ENCODE results near the gene GRM7.

Gene GRM7

DNA sequence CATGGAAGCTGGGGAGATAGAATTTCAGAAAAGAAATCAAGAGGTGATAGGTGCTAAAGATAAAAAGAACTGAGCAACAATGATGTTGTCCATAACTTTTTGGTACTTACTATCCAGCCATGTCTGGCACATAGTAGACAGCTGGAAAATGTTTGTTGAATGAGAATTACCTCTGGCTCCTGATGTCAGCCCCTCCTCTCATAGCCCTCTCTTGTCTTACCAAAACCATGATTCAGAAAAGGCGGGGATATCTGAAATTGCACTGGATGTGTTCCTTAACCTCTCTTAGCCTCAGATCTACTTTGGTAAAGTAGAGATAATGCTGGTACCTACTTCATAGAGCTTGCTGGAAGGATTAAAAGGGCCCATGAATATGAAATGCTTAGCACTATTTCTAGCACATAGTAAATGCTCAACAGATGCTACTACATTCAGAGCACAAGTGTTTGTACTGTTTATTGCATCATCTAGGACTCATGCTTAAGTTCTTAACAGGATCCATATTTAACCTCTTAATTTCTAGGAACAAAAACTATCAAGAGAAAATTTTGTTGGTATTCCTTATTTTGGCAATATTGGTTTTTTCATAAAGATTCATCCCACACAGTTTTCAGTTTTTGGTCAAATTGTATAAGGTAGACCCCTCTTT lies 859.9 kb downstream of the GRM7 start:
- DNase-seq (ENCODE audit: low read depth in 2 of 2) = no peak

DNA sequence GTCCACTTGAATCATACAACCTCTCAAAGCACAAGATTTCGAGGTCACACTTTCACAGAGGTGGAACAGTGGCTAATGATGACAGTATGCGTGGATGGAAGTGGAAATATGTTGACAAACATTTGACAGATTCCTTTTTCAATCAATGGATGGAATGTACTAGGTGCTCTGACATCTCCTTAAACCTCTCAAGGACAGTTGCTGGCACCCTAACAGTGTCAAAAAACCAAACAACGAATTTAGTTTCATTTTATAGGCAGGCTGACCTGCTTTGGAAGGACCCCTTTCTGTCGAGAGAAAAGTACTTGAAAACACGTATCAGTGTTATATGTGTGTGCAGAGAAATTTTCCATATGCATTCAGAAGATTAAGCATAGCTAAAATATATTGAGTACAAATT lies 861.0 kb downstream of the GRM7 start:
- no peak for DNase-seq (ENCODE audit: low read depth in 2 of 2)

DNA sequence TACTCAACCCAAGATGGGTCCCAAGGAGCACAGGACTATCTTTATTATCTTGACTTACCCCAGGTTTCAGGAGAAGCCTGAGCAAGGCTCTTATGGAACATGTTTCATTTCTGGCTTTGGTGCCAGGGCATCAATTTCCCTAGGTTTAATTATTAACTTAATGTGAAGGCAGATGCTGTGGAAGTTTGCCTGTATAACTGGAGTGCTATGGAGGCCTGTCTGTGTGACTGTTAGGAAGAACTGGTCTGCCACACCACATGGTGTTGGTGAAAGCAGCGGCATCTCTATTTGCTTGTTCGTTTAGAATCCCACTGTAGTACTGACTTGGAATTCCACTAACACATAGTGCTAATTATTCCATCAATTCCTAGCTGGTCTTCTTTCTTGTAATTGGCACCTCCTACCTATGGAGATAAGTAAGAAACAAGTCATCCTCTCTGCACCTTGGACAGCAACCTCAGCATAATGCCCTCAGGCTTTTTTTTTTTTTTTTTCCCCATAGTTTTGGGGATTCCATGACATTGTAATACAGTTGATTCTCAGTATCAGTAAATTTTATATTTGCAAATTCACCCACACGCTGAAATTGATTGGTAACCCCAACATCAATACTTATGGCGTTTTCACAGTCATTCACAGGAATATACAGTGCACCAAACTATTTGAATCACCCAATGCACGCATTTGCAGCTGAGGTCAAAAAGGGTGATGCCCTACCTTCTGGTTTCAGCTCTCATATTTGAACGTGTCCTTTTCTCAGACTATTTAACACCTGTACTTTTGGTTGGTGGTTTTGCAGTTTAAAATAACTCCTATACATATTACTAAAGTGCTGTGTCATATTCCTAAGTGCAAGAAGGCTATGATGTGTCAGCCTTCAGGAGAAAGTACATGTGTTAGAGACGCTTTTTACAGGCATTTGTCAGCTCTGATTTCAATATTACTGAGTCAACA lies 867.9 kb downstream of the GRM7 start:
- DNase-seq (ENCODE audit: low read depth in 2 of 2) = no peak

DNA sequence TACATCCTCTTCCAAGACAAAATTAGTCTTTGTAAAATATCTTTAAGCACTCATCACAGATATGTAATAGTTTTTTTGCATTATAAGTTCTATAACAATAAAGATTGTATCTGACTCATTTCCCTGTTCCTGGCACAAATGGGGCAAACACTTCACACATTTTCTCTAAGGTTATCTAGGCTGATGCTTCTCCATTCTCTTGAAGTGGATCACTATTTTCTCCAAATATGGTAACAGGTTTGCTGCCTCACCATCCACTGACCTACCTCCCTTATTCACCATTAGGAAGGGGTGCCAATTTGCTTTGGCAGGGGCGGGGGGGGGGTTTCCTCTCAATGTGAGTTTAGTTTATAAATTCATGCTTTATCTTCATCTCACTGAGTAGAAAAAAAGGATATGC lies 873.0 kb downstream of the GRM7 start:
- DNase-seq (ENCODE audit: low read depth in 2 of 2) = no peak

DNA sequence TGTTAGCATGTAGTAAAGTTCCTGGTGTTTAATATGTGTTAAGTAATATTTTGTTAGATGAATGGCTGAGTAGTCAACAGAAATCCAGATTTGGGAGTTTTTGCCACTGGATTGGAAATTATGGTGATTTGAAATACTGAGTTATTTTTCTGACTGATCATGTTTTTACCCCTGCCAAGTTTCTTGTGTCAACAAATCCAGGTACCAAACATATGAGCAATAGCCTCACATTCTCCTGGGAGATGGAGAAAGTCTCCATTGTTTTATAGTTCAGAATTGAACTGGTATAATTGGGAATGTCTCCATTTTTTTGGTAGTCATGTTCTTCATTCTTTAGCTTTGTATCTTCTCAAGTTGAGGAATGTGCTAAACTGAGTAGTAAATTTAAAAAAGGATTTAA lies 873.5 kb downstream of the GRM7 start:
- DNase-seq (ENCODE audit: low read depth in 2 of 2) = no peak

DNA sequence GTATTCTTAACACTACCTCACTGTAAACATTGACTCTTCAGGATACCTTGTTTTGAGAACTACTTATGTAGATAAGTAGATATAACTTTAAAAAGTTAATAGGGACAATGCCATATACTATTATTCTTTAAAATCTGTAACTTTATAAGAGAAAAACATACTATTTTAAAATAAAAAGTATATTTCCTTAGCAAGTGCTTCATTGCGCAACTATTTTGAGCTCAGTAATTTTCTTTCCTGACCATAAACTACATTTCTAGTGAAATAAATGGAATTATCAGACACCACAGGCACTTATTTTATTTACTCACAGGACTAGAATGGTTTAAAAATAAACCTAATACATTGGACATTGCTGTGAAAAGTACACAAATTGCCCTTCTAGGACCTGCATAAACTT lies 876.3 kb downstream of the GRM7 start:
- no peak for DNase-seq (ENCODE audit: low read depth in 2 of 2)

DNA sequence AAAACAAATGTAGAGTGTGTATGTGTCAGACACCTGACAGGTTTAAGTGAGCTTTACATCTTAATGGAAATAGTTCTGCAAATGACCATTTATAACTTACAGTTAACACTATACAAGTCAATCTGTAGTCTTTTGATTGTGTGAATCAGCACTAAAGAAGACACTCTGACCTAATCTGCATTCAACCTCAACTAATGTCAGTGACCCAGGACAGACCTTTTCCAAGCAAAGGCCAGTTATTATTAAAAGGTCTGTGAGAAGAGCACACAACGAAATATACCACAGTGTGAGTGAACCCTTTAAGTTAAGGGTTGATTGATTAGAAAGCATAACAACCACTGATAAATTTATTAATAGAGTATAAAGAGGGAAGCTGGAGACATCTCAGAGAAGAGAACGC lies 878.8 kb downstream of the GRM7 start:
- no peak for DNase-seq (ENCODE audit: low read depth in 2 of 2)

DNA sequence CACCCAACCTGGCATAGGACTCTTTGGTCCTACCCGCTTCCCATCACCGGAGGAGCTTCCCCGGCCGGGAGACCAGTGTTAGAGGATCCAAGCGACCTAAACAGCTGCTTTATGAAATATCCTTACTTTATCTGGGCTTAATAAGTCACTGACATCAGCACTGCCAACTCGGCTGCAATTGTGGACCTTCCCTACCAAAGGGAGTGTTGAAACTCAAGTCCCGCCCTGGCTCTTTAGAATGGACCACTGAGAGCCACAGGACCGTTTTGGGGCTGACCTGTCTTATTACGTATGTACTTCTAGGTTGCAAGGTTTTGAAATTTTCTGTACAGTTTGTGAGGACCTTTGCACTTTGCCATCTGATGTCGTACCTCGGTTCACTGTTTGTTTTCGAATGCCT lies 879.5 kb downstream of the GRM7 start:
- DNase-seq (ENCODE audit: low read depth in 2 of 2) = no peak

DNA sequence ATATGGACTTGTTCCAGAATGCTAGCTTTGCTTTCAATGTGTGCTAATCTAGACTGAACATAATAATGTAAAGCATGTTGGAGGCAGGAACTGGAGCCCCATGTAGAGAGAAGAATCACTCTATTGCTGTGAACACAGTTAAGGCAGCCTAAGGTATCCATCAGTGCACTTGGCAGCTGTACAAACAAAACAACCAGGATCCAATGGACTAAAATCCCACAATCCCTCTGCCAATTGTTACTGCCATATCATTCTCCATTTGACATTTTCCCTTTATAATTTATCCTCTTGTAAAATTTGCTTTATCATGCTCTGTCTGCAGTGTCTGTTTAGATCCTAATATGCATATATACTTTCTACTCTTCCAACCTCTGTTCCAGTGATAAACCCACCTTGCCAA lies 883.9 kb downstream of the GRM7 start:
- DNase-seq (ENCODE audit: low read depth in 2 of 2) = no peak

DNA sequence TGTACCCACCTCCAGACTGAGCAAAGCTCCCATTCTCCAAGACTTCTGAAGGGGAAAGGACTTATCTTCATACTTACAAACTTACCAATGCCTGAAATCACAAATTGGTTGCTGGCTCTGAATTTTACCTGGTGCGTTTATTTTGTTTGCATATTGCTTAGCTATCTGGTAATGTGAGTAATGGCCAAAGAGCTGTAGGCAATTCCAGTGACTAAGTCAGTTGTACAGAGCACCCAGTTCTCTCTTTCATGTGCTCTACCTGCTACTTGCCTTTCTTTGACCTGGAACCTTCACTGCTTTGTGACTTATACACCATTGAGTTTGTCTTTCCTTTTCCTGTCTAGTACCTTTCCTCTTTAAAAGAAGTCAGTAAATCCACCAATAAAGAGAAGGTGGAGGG lies 884.8 kb downstream of the GRM7 start:
- no peak for DNase-seq (ENCODE audit: low read depth in 2 of 2)

DNA sequence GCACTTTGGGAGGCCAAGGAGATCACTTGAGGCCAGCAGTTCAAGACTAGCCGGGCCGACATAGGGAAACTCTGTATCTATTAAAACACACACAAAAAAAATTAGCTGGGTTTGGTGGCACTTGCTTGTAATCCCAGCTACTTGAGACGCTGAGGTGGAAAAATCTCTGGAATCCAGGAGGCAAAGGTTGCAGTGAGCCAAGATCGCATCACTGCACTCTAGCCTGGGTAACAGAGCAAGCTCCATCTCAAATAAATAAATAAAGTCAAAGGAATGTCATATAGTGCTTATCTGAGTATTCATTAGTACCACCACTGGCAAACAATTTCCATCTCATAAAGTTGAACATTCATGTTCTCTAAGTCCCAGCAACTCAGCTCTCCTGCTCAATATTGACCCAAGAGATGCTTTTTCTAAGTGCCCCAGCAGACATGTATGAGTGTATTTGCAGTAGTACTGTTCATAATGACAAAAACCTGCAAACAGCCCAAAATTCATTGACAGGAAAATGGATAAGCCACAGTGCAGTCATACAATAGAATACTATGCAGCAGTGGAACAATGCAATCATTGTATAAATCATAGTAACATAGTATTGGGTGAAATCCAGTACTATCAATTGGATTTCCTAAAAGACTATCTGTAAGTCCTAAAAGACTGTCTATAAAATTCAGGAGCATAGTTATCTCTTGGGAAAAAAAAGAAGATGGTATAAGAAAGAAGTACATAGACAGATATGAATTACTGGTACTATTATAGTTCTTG lies 889.2 kb downstream of the GRM7 start:
- no peak for DNase-seq (ENCODE audit: low read depth in 2 of 2)

DNA sequence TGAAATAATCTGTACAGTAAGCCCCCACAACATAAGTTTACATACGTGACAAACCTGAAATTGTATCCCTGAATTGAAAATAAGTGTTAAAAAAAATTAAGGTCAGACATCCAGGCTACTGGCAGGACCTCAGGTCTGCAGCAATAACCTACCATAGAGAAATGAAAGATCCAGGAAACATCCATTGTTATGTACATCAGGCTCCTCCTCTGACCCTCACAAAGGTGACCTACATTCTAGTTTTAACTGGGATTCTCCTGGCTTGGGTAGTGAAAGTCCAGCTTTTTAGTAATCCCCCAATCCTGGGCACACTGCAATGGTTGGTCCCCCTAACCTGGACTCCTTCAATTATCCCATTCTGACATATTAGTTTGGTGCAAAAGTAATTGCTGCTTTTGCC lies 891.1 kb downstream of the GRM7 start:
- no peak for DNase-seq (ENCODE audit: low read depth in 2 of 2)

DNA sequence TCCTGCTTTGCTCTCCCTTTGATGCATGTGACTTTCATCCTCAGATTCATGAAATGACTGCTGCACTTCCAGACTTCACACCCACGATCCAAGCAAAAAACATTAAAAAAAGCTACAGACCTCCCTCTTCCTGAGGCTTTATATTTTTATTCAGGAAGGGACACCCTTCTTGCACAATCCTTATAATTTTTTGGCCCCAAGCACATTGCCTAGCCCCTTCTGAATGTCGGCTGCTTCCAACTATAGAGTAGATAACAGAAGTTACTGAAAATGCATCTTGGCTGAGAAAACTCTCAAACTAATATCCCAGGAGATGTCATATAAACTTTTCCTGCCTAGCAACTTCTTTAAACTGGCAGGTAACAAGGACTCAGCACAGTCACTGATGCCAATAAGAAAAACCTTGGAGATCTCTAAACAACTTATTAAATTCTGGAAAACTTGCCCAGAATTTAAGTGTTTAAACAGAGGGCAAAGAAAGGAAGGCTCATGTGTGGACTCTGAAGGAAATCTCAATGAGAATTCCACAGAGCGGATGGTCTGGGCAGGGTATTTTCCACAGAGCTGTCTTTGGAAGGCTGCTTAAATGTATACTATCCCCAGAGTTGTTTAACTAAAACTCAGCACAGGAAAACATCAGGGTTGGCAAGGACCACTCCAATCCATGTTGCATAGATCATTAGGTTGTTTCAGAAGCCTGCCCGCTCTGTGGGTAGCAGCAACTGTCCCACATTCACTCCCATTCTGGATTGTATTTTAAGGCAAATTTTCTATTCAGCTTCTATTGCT lies 893.9 kb downstream of the GRM7 start:
- DNase-seq (ENCODE audit: low read depth in 2 of 2) = no peak

DNA sequence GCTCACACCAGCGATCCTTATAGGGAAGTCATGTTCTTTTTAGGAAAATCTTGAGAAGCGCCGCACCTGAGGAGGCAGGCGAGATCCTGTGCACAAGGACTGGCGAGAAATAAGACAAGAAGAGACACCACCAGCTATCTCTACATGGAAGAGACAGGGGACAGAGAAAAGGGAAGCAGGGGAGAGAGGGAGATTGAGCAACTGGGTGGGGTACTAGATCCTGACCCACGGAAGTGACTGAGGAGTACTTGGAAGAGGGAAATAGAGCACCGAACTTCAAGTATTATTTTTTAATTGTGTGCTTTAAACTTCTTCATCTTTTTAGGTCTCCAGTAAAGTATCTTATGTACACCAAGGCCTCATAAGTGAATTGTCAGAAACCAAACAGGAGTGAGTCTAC lies 898.7 kb downstream of the GRM7 start:
- DNase-seq (ENCODE audit: low read depth in 2 of 2) = no peak

DNA sequence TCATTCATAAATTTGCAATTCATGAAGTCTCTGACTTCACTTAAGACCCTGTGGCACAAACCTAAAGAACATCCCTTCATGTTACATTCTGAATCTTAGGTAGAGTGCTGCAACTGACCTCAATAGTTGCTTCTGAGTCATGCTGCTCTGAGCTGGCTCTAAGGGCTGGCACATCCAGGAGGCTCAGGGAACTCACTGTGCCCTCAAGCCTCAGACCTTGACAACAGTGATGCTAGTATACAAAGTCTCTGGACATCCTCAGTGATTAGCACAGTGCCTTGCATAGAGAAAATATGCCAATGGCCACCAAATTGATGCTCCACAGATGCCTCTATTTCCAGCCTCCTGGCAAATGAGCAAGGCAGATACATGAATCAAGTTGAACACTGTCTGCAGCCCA lies 899.8 kb downstream of the GRM7 start:
- no peak for DNase-seq (ENCODE audit: low read depth in 2 of 2)

DNA sequence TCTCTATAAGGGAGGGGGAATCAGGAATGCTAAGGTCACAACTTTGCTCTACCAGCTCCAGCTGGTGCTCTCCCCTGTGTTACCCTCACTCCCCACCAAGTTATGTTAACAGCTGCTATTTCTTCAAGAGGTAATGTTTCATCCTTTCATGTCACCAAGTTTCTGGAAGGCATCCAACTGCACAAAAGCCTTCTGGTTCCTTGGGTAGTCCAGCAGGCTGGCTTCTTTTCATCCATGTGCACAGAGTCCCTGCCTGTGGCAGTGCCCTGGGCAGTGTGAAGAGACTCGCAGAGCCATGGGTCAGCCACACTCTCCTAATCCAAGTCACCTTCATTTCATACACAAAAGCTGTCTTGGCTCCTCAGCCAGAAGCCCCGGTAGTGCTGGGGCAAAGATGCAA lies 903.2 kb downstream of the GRM7 start:
- no peak for DNase-seq (ENCODE audit: low read depth in 2 of 2)

DNA sequence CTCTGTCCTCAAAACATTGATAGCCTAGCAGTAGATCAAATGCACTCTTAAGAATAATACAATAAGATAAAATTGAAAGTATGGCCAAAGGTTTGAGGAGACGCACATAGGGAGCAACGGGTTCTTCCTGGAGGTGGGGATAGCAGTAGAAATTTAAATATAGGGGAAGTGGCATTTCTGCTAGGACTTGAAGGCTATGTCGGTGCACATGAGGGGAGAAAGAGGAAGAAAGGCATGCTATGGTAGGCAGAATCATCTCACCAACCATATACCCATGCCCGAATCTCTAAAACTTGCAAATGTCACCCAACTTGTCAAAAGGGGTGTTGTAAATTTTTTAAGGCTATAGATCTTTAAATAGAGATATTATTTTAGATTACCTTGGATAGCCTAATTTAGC lies 905.6 kb downstream of the GRM7 start:
- no peak for DNase-seq (ENCODE audit: low read depth in 2 of 2)

DNA sequence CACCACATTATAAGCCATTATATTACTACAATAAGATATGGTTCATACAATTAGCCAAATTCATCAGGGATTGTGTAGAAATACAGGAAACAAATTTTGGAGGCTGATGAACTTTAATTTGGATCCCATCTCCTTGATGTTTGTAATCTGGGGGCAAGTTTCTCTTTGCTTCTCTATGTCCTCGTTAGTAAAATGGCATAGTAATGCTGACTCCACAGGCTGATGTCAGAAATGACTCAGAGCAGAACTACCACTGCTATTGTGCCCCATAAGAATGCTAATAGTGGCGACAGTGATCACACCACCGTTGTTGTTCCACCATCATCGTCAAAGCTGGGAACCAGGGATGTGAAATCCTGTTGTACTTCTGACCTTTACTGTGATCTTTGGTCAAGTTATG lies 918.4 kb downstream of the GRM7 start:
- DNase-seq (ENCODE audit: low read depth in 2 of 2) = no peak

DNA sequence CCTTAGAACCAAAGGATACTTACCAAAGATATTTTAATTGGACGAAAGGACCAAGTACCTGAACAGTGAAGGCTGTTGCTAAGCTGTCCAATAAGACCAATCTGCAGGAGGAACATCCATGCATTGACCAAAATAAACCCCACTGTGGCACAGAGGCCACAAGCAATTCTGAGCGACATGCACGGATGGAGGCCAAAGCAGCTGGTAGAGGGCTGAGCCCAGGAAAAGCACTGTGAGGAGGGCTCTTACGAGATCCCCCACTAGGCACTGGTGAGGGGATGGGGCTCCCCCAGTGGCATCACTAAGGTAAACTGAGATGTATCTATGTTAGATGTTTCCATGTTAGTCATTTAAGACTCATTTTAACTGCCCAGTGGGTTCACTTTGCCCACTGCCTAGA lies 920.5 kb downstream of the GRM7 start:
- no peak for DNase-seq (ENCODE audit: low read depth in 2 of 2)

DNA sequence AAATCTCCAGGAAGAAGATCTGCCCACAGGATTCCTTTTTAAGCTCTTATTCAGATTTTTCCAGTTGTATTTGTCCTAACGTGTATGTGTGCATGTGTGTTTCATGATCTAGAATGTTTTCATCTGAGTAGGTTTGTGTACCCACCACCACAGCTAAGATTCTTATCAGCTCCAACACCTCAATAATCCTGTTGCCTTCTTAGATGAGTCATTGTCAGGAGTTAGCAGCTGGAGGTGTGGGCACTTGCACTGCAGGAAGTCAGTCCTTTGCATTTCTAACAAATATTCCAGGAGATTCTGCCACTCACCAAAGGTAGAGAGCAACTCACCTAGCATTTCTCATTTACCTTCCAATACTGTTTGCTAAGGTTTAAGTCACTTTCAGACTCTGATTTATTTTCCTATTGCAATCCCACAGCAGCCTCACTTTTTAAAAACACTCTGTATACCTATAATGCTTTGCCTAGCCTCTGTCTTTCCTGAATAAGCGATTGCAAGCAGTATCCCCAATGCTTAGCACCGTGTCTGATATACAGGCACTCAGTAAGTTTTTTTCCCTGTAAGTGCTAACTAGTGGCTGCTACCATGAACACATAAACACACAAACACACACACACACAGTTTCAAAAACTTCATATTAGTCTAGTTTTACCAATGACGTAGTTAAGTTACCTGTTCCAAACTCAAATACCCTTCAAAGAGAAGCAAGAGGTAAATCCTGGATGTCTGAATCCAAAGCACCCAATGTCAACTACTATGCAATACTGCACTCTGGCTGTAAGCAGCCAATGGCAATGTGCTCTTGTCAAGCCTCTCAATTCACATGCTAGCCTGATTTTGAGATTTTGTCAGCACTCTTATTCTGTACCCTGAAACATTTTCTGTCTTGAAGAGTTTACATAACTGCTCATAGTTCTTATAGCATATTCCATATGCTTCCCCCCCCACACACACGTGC lies 927.2 kb downstream of the GRM7 start:
- no peak for DNase-seq (ENCODE audit: low read depth in 2 of 2)

DNA sequence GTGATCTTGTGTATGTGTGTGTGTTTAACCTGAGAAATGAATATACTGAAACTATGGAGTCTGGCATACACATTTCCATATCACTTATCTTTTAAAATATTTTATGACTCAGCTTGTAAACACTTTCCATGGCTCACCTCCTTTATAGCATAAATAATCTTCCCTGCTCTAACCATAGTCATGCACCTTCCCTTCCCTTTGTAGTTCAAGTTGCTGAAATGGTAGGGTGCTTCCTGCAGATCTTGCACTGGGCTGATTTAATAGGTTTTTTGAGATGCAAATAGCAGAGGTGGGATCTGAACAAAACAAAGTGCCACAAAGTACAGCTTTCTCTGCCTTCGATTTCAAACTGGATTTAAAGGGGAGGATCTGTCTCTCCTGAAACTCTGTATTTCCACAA lies 928.0 kb downstream of the GRM7 start:
- no peak for DNase-seq (ENCODE audit: low read depth in 2 of 2)
